H1 (cell line): ENCODE measurements around the gene ARHGAP6. TPM values are rescaled to one million over a fixed set of nuclear protein-coding genes. Genes with fewer than 3 reads are reported as not detected.

Experiments used
- ATF3 ChIP-seq: IDR thresholded peaks from 2 replicates; pipeline ENCODE4 v1.6.1; 2011; ENCODE audit warnings: low read depth, mild to moderate bottlenecking, low read length; ENCODE audit not compliant: insufficient read depth
- CHD7 ChIP-seq: fragments of 300-600 bp; sonication (generic); IDR thresholded peaks from 2 replicates; pipeline ENCODE4 v1.7.1; 2012; ENCODE audit warnings: low read length, moderate library complexity, mild to moderate bottlenecking, inconsistent platforms; ENCODE audit not compliant: insufficient replicate concordance
- KDM5A ChIP-seq: fragments of 200-600 bp; IDR thresholded peaks from 2 replicates; pipeline ENCODE4 v1.7.1; 2012; ENCODE audit warnings: mild to moderate bottlenecking, low read length, inconsistent platforms, mixed read lengths
- NANOG ChIP-seq: IDR thresholded peaks from 2 replicates; pipeline ENCODE4 v1.6.1; 2011; ENCODE audit warnings: low read length, low read depth, mild to moderate bottlenecking, inconsistent platforms; ENCODE audit not compliant: insufficient read depth, poor library complexity, severe bottlenecking
- PHF8 ChIP-seq: fragments of 200-600 bp; sonication (generic); conservative IDR thresholded peaks from 2 replicates; pipeline ENCODE4 v1.7.1; 2012; ENCODE audit warnings: low read depth, mild to moderate bottlenecking, inconsistent platforms, low read length, moderate library complexity
- POU5F1 ChIP-seq: IDR thresholded peaks from 2 replicates; pipeline ENCODE4 v1.6.1; 2011; ENCODE audit warnings: low read depth, mild to moderate bottlenecking, low read length, moderate library complexity
- SAP30 ChIP-seq: fragments of 300-600 bp; sonication (generic); IDR thresholded peaks from 2 replicates; pipeline ENCODE4 v1.7.1; 2012; ENCODE audit warnings: low read length, moderate library complexity, mild to moderate bottlenecking, inconsistent platforms; ENCODE audit not compliant: insufficient read depth, insufficient replicate concordance
- SIRT6 ChIP-seq: IDR thresholded peaks from one replicate; pipeline ENCODE4 v1.7.1; 2012; ENCODE audit warnings: low read length, inconsistent platforms
- TAF1 ChIP-seq: IDR thresholded peaks from 2 replicates; pipeline ENCODE4 v1.6.1; 2011; ENCODE audit warnings: mild to moderate bottlenecking, low read depth, low read length
- polyA plus RNA-seq, 7 experiments: library from polyadenylated mRNA; depleted of rRNA in 3 of 7; stranded (reverse) in 5 of 7; unstranded in 2 of 7; fragments of >200 nt in 5 of 7; fragments of 200-250 nt in 2 of 7; gene quantifications; 1 replicate in 5 of 7; 2 replicates in 1 of 7; 4 replicates in 1 of 7; pipeline versions ENCODE4 v1.2.1 to v1.2.3, GENCODE V29; 2011 to 2013; ENCODE audit warnings: missing spikeins in 2 of 7, mixed read lengths in 2 of 7
- total RNA-seq: library from RNA; stranded (reverse); fragmentation: NEBNext Ultra II Directional; extraction: Animal tissue kit (Norgen Biotek cat#: 25700); gene quantifications from 2 replicates; pipeline ENCODE4 v1.2.1, GENCODE V29; 2021

Gene ARHGAP6
- total and polyA plus RNA-seq, 2 of the 8 experiments (the other 6 are each of a cell fraction or from before 2014, with no cell fraction given): 0.35 to 0.82 TPM

- TF ChIP-seq CHD7 (no peak), SAP30 (no peak), KDM5A (no peak), TAF1 (no peak), PHF8 (no peak), SIRT6 (no peak), NANOG (no peak), ATF3 (no peak), POU5F1 (no peak)
- TF ChIP-seq, all 59 proteins: peak for 0
These were observed 540.7 kb downstream of the ARHGAP6 start (continued) for GRCh38 chrX:11125060-11125459.
